Stimulated activated naive CD8-positive, alpha-beta T cell treated with anti-CD3 and anti-CD28 coated beads, Interleukin-15, Interleukin-2, amounts not matched to agents 100 U/mL and 50 U/mL, for 24 hours (primary cell): ENCODE data around the gene PM20D2.

Experiments used
- ATAC-seq: fragments of 150-1000 bp; cut with Tn5 transposase; one replicate; pipeline ENCODE4 v1.10.0; 2021
- DNase-seq: peaks from one replicate; pipeline ENCODE4 v3.0.0; 2021

PM20D2 gene

GRCh38 chr6:89145091-89145955 lies 532 bp upstream of the PM20D2 start:
- no peak for DNase-seq
- peak; percentile 74 for ATAC-seq

- DNase-seq (peak; percentile 49), ATAC-seq (peak; percentile 33)
Measured at GRCh38 chr6:89146718-89147700, 1.2 kb downstream of the PM20D2 start.

- DNase-seq (peak; percentile 54), ATAC-seq (no peak)
Measured at GRCh38 chr6:89148016-89148750, 2.3 kb downstream of the PM20D2 start.

GRCh38 chr6:89154131-89154530 lies 8.3 kb downstream of the PM20D2 start:
- no peak for DNase-seq
- ATAC-seq: no peak

- no peak for ATAC-seq
- DNase-seq: no peak
Measured at GRCh38 chr6:89160331-89161092, 14.7 kb downstream of the PM20D2 start.

GRCh38 chr6:89161326-89162046 lies 15.6 kb downstream of the PM20D2 start:
- no peak for ATAC-seq
- DNase-seq: no peak

GRCh38 chr6:89162047-89162371 lies 16.2 kb downstream of the PM20D2 start:
- ATAC-seq (no peak), DNase-seq (no peak)

GRCh38 chr6:89172131-89172530 lies 26.3 kb downstream of the PM20D2 start:
- ATAC-seq: no peak

GRCh38 chr6:89173634-89174033 lies 27.8 kb downstream of the PM20D2 start:
- no peak for ATAC-seq
- no peak for DNase-seq

More at GRCh38 chr6:89172131-89172530, 26.3 kb downstream of the PM20D2 start:
- no peak for DNase-seq

- DNase-seq (no peak), ATAC-seq (no peak)
Measured at GRCh38 chr6:89180112-89180511, 34.3 kb downstream of the PM20D2 start.

GRCh38 chr6:89180971-89181370 lies 35.1 kb downstream of the PM20D2 start:
- no peak for DNase-seq
- no peak for ATAC-seq

GRCh38 chr6:89183294-89183693 lies 37.4 kb downstream of the PM20D2 start:
- ATAC-seq (no peak), DNase-seq (no peak)

- ATAC-seq: no peak
- DNase-seq: no peak
Measured at GRCh38 chr6:89184344-89184743, 38.5 kb downstream of the PM20D2 start.

GRCh38 chr6:89186762-89187161 lies 40.9 kb downstream of the PM20D2 start:
- DNase-seq (no peak), ATAC-seq (no peak)

- no peak for DNase-seq
- no peak for ATAC-seq
Measured at GRCh38 chr6:89187504-89187903, 41.6 kb downstream of the PM20D2 start.

GRCh38 chr6:89190741-89191140 lies 44.9 kb downstream of the PM20D2 start:
- ATAC-seq (no peak), DNase-seq (no peak)

- DNase-seq (no peak), ATAC-seq (no peak)
Measured at GRCh38 chr6:89194559-89194958, 48.7 kb downstream of the PM20D2 start.

GRCh38 chr6:89197141-89197540 lies 51.3 kb downstream of the PM20D2 start:
- no peak for DNase-seq
- ATAC-seq: no peak

GRCh38 chr6:89198235-89198634 lies 52.4 kb downstream of the PM20D2 start:
- DNase-seq (no peak), ATAC-seq (no peak)

- ATAC-seq (no peak), DNase-seq (no peak)
Measured at GRCh38 chr6:89199579-89199978, 53.7 kb downstream of the PM20D2 start.

- ATAC-seq (no peak), DNase-seq (no peak)
Measured at GRCh38 chr6:89200706-89201215, 54.9 kb downstream of the PM20D2 start.
